Measurements from ENCODE around the gene C20orf204. TPM values are rescaled to one million over a fixed set of nuclear protein-coding genes. Genes with fewer than 3 reads are reported as not detected.

The C20orf204 gene
- total and polyA plus RNA-seq, 2 of the 8 experiments (the other 6 are each of a cell fraction or from before 2014, with no cell fraction given), result 0.39 to 0.52 TPM

DNA sequence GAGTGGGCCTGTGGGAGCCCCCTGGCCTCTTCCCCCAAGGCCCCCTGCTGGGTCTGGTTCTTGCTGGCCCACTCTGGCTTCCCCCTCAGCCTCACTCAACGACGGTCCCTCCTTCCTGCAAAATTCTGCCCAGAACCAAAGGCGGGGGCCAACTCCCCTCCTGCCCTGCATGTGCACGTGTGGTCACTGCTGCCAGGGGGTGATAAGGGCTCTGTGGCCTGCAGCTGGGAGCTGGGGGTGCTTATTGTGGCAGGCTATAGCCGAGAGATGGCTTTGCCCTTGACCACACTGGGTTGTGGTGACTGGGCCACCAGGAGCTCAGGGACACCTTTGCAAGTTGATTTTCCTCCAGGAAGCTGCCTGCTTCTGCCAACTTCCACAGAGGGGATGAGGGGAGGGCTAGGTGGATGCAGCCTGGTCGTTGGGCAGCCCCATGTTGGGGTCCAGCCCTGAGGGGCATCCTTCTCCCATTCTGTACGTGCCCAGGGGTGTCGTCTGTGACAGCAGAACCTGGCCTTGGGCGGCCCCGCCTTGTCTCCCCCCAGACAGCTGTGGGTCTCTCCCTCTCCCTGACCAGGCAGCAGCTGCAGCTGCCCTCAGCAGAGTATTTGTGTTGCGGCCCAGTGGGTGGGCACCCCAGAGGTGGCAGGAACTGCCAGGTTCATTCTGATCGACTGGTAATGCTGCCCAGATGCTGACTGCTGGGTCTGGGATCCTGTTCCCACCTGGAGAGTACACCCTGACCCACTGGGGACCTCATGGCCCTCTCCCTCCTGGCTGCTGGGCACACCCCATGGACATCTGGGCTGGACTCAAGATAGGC, 32.6 kb downstream of the C20orf204 start:
- H3K4me2 ChIP-seq (ENCODE audit: insufficient read depth in 1 of 2, low read depth in 2 of 2, low read length in 2 of 2), result no peak overlapping the region
- no peaks in the 10 kb centered on the region for H3K27me3 ChIP-seq (replicated peaks in 1 of 4; ENCODE audit: control insufficient read depth in 3 of 4, extremely low read depth in 1 of 4, insufficient read depth in 3 of 4, low read length in 3 of 4)
- peaks cover 3 to 20% (median 7%) of the 10 kb centered on the region in 4 experiments for H3K4me1 ChIP-seq (replicated peaks in 1 of 4; ENCODE audit: control insufficient read depth in 3 of 4, insufficient read depth in 4 of 4, low read length in 3 of 4)
- H2BK20ac ChIP-seq (ENCODE audit: low read length), result no peak overlapping the region
- H4K8ac ChIP-seq (ENCODE audit: extremely low read depth, insufficient read depth, low read length), result no peak overlapping the region
- peak overlapping the region; percentile 90; the same call in 1 of the 2 replicates for H2AK5ac ChIP-seq (ENCODE audit: low read depth, low read length)
- H3K23me2 ChIP-seq (ENCODE audit: low read depth, low read length), result peaks cover 2% of the 10 kb centered on the region; the same call in 1 of the 2 replicates
- H3K36me3 ChIP-seq (ENCODE audit: control insufficient read depth in 2 of 4, insufficient read depth in 4 of 4, low read length in 3 of 4), result peaks cover 0 to 4% (median 1%) of the 10 kb centered on the region in 4 experiments; a peak in 2 of 8 replicates
- 0 out of 2 replicates have a peak overlapping the region, but pooled peaks have one; percentile 44 for H2BK12ac ChIP-seq (ENCODE audit: low read depth, low read length)
- H3K4ac ChIP-seq (replicated peaks; ENCODE audit: insufficient read length, low read depth, low read length), result peak overlapping the region; percentile 21
- H2AFZ ChIP-seq (ENCODE audit: low read length), result no peak overlapping the region
- H3K4me3 ChIP-seq (ENCODE audit: extremely low read depth in 1 of 4, insufficient read depth in 2 of 4, low read depth in 3 of 4, low read length in 4 of 4), result no peak overlapping the region
- peaks cover 2 to 10% of the 10 kb centered on the region in 2 experiments for H4K20me1 ChIP-seq (replicated peaks in 1 of 2; ENCODE audit: control insufficient read depth in 1 of 2, insufficient read depth in 2 of 2, low read length in 2 of 2)
- H2BK120ac ChIP-seq (replicated peaks; ENCODE audit: low read depth, low read length), result no peak overlapping the region
- 89% methylated on average over 12 of the region's 12 CpGs; no CpG with 5 or more reads in 1 of the 2 experiments for WGBS, 2 experiments (ENCODE audit: extremely low coverage in 1 of 2, insufficient coverage in 1 of 2, insufficient read length in 1 of 2, insufficient replicate concordance in 2 of 2, low coverage in 1 of 2, low lambda C conversion rate in 2 of 2, missing lambda C conversion rate in 1 of 2)
- POLR2A ChIA-PET (ENCODE audit: partially characterized antibody), result interaction anchor here (1.1 to 1.9 kb wide), 3 partner anchors 9 to 16 kb away, joined by 4 to 6 read pairs (median 5); partner anchors contain the start of gene LKAAEAR1
- H4K5ac ChIP-seq (ENCODE audit: insufficient read length, low read depth, low read length), result no peak overlapping the region
- no peak overlapping the region for H3K27ac ChIP-seq (ENCODE audit: low read depth, low read length)
- no peak overlapping the region for H3K18ac ChIP-seq (ENCODE audit: extremely low read depth, low read length)
- CTCF ChIA-PET (ENCODE audit: partially characterized antibody), result interaction anchor here (0.5 to 3.1 kb wide), 12 partner anchors 11 to 1198 kb away, joined by 3 to 33 read pairs (median 5); partner anchors contain the start of genes C20orf204, LKAAEAR1, OPRL1 and RGS19
- H2BK5ac ChIP-seq (ENCODE audit: low read depth, low read length), result no peak overlapping the region
- H3K14ac ChIP-seq (ENCODE audit: insufficient read length), result no peak overlapping the region
- DNase-seq (ENCODE audit: low read depth in 1 of 2, low spot score in 2 of 2) (no peak), FAIRE-seq (no peak)
- no peak overlapping the region for H3K23ac ChIP-seq (ENCODE audit: insufficient read length)
- TF ChIP-seq CTCF (IDR thresholded peaks at IDR 0.05; ENCODE audit: control extremely low read depth in 1 of 3, insufficient read depth in 1 of 3, low read depth in 1 of 3, low read length in 3 of 3) (no peak), HDAC6 (IDR thresholded peaks at IDR 0.05; ENCODE audit: low read depth, low read length) (no peak), TAF1 (IDR thresholded peaks at IDR 0.05; ENCODE audit: low read depth, low read length) (no peak), CEBPB (IDR thresholded peaks at IDR 0.05; ENCODE audit: low read depth, low read length) (no peak), TCF12 (IDR thresholded peaks at IDR 0.05; ENCODE audit: low read depth, low read length) (no peak), RXRA (IDR thresholded peaks at IDR 0.05; ENCODE audit: insufficient read depth, low read depth, low read length) (no peak), KDM5A (IDR thresholded peaks at IDR 0.05; ENCODE audit: low read length) (no peak), SAP30 (IDR thresholded peaks at IDR 0.05; ENCODE audit: insufficient read depth, insufficient replicate concordance, low read length) (no peak), SUZ12 (IDR thresholded peaks at IDR 0.05; ENCODE audit: low read length) (no peak)
- H3K79me2 ChIP-seq (ENCODE audit: control insufficient read depth in 1 of 2, insufficient read depth in 2 of 2, low read length in 2 of 2), result no peaks in the 10 kb centered on the region
- 0 out of 2 replicates have a peak, but pooled peaks cover 3% of the 10 kb centered on the region for H3K79me1 ChIP-seq (ENCODE audit: low read depth, low read length)
- no peak overlapping the region for H3K56ac ChIP-seq (replicated peaks; ENCODE audit: insufficient read length, low read depth, low read length)
- no peaks in the 10 kb centered on the region for H3K9me3 ChIP-seq (ENCODE audit: insufficient read depth in 2 of 2, low read depth in 1 of 2, low read length in 1 of 2)
- H3K9ac ChIP-seq (replicated peaks in 1 of 4; ENCODE audit: extremely low read depth in 1 of 4, low read depth in 3 of 4, low read length in 3 of 4), result no peak overlapping the region
- peak overlapping the region; percentile 27 for H4K91ac ChIP-seq (replicated peaks; ENCODE audit: insufficient read length, low read length)
- H2BK15ac ChIP-seq (ENCODE audit: low read length), result no peak overlapping the region
